ENCODE data around the gene SESN1.
"Not testable (repeated sequence)": the region's sequence is repeated elsewhere in the genome, so short reads cannot be mapped to it uniquely, and the experiment has no call there.

Gene SESN1

DNA sequence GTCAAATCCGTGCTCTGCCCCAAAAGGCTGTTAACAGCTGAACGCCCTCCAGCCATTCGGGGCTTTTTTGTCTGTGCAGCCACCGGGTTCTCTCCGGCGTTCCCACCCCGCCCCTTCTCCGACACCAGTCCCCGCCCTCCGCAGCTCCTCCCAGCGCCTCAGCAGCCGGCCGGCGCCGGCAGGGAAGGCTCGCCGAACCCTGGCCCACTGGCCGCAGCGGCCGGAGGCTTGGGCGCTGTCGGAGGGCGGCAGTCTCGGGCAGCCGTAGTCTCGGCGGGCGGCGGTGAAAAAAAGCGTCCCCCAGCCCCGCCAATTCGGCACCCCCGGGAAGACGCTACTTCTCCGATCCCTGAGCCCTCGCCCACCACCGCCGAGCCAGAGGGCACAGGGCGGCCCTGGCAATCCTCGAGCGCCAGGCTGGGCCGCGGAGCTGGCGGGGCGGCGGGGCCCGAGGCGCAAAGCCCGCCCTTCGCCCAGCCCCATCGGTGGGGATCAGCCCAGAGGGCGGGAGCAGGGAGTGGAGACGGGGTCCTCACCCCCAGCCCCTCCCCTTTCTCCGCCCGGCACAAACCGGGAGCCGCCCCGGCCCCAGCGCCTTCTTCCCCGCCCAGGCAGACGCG is at the start of gene SESN1:
TSS of gene SESN1 (minus strand) at position 431 of the 620 bp plus-strand sequence. CDS start 773 bp downstream, outside the sequence.
- DNase-seq (ENCODE audit: insufficient read length, low spot score) (peak; percentile 29), FAIRE-seq (no peak)
- peak; percentile 86 for TF ChIP-seq POLR2A (IDR thresholded peaks at IDR 0.05; ENCODE audit: low read depth, low read length)

DNA sequence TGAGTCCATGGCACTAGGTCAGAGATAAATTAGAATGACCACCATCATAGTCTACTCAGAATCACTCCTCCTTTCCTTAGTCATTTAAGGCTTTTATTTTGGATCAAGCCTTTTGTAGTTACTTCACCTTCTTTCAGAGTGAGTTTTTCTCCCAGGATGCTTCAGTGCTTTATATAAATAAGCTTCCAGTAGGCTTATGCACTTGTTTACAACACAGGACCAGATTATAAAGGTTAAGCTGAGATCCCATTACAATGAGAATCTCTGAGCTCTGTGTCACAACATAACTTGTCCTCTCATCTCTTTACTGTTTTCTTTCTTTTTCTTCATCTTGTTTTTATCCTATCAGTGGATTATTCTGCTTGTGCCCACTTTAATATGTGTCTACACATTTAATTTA is 48.5 kb upstream of the SESN1 start:
- TF ChIP-seq POLR2A (IDR thresholded peaks at IDR 0.05; ENCODE audit: low read depth, low read length): no peak
- DNase-seq (ENCODE audit: insufficient read length, low spot score): no peak
- FAIRE-seq: no peak

DNA sequence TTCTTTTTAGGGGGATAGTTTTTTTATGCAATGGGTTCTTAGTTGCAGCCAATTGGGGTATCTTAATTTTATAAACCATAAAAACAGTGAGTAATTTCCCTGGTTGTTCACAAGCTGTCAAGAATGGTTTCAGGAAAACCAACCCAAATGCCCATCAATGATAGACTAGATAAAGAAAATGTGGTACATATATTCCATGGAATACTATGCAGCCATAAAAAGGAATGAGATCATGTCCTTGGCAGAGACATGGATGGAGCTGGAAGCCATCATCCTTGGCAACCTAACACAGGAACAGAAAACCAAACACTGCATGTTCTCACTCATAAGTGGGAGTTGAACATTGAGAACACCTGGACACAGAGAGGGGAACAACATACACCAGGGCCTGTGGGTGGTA is 47.4 kb upstream of the SESN1 start:
- FAIRE-seq; DNase-seq (ENCODE audit: insufficient read length, low spot score): not testable (repeated sequence)

DNA sequence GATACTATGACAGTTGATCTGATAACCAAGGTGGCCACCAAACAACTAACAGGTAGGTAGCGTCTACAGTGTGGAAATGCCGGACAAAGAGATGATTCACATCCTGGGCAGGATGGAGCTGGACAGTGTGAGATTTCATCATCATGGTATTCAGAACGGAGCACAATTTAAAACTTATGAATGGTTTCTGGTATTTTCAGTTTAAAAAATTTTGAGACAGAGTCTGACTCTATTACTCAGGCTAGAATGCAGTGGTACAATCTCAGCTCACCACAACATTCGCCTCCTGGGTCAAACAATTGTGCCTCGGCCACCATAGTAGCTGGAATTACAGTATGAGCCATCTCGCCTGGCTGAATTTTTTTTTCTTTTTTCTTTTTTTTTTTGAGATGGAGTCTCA is 44.5 kb upstream of the SESN1 start:
- no peak for TF ChIP-seq POLR2A (IDR thresholded peaks at IDR 0.05; ENCODE audit: low read depth, low read length)
- DNase-seq (ENCODE audit: insufficient read length, low spot score) (peak; percentile 3), FAIRE-seq (peak; percentile 81)

DNA sequence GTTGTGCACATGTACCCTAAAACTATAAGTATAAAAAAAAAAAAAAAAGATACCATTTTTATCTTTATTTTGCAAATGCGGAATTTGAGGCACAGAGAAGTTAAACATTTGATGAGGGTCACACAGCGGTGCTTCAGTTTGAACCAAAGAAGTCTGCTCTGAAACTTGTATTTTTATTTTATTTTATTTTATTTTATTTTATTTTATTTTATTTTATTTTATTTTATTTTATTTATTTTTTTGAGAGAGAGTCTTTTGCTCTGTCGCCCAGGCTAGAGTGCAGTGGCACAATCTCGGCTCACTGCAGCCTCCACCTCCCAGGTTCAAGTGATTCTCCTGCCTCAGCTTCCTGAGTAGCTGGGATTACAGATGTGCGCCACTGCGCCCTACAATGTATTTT is 41.9 kb upstream of the SESN1 start:
- FAIRE-seq; DNase-seq (ENCODE audit: insufficient read length, low spot score): not testable (repeated sequence)

DNA sequence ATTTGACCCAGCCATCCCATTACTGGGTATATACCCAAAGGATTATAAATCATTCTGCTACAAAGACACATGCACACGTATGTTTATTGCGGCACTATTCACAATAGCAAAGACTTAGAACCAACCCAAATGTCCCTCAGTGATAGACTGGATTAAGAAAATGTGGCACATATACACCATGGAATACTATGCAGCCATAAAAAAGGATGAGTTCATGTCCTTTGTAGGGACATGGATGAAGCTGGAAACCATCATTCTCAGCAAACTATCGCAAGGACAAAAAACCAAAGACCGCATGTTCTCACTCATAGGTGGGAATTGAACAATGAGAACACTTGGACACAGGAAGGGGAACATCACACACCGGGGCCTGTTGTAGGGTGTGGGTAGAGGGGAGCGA is 41.4 kb upstream of the SESN1 start:
- not testable (repeated sequence) for FAIRE-seq; DNase-seq (ENCODE audit: insufficient read length, low spot score)

DNA sequence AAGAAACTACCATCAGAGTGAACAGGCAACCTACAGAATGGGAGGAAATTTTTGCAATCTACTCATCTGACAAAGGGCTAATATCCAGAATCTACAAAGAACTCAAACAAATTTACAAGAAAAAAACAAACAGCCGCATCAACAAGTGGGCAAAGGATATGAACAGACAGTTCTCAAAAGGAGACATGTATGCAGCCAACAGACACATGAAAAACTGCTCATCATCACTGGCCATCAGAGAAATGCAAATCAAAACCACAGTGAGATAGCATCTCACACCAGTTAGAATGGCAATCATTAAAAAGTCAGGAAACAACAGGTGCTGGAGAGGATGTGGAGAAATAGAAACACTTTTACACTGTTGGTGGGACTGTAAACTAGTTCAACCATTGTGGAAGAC is 41.0 kb upstream of the SESN1 start:
- not testable (repeated sequence) for DNase-seq (ENCODE audit: insufficient read length, low spot score); FAIRE-seq

DNA sequence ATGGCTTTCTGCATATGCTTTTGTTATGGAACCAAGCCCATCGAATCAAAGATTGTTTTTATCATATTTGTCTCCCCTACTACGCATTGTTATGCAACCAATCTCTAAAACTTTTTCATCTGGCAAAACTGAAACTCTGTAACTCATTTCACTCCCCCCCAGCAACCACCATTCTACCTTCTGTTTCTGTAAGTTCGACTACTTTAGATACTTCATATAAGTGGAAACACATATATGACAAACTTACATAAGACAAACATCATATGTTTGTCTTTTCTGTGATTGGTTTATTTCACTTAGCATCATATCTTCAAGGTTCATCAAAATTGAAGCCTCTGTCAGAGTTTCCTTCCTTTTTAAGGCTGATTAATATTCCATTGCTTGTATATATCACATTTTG is 35.4 kb upstream of the SESN1 start:
- DNase-seq (ENCODE audit: insufficient read length, low spot score) (no peak), FAIRE-seq (no peak)
- TF ChIP-seq POLR2A (IDR thresholded peaks at IDR 0.05; ENCODE audit: low read depth, low read length): no peak

DNA sequence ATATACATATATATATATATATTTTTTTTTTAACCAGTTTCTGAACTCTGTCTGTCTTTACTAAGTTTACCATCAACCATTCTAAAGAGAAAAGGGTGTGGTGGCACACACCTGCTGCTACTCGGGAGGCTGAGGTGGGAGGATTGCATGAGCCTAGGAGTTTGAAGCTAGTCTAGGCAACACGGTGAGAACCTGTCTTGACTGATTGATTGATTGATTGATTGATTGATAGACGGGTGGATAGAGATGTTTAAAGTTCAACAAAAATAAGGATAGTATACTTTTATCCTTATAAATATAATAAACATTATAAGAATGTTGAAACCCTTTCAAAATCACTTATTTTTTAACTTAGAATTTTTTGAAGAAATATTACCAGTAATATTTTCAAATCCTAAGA is 30.9 kb upstream of the SESN1 start:
- DNase-seq (ENCODE audit: insufficient read length, low spot score) (no peak), FAIRE-seq (no peak)
- no peak for TF ChIP-seq POLR2A (IDR thresholded peaks at IDR 0.05; ENCODE audit: low read depth, low read length)

DNA sequence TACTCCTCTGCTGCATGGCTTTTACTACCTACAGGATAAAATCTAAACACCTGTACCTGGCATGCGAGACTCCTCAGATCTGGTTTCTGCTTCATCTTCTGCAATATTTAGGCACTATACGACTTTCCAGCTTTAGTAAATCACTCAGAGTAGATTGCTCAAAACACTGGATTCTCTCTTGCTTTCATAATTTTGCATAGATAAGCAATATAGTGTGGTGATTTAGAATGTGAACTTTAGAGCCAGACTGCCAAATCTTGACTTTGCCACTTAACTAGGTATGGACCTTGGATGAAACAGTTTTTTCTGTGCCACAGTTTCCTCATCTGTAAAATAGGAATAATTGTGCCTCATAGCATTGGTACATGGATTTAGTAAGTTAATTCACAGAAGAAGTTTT is 29.6 kb upstream of the SESN1 start:
- no peak for TF ChIP-seq POLR2A (IDR thresholded peaks at IDR 0.05; ENCODE audit: low read depth, low read length)
- DNase-seq (ENCODE audit: insufficient read length, low spot score) (no peak), FAIRE-seq (no peak)

DNA sequence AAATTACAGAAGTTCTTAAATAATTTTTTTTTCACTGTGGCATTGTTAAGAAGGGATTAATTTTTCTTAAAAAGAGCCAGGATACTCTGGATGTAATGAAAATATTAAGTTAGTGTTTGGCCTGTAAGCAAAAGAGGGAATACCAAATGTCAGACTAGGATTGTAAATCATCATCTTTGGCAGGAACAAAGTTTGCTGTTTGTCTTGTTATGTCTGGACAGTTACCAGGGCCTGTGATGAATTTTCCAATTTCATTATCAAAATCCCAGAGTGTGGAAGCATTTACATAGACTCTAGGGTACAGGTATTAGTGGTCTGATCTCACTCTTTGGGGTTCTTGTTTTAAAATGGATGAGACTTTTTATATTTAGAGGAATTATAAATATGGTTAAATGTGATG is 26.8 kb upstream of the SESN1 start:
- DNase-seq (ENCODE audit: insufficient read length, low spot score) (no peak), FAIRE-seq (no peak)
- no peak for TF ChIP-seq POLR2A (IDR thresholded peaks at IDR 0.05; ENCODE audit: low read depth, low read length)

DNA sequence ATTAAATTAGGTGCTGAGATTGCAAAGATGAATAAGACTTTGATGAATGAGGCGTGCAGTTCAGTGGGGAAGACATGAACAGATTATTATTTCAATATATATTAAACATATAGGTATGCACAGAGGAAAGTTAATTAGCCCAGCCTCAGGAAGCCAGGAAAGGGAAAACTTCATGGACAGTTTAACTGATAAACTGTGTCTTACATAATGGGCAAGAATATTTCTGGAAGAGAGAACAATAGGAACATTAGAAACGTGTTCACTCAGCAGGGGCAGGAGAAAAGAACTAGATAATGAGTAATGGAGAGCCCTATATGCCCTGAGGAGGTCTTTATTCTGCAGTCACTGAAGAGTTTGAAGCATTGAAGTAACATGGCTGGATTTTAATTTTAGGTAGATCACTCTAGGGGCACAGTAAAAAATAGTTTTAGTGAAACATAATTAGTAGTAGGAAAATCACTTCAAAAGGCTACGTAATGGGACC is 24.3 kb upstream of the SESN1 start:
- TF ChIP-seq POLR2A (IDR thresholded peaks at IDR 0.05; ENCODE audit: low read depth, low read length): no peak
- DNase-seq (ENCODE audit: insufficient read length, low spot score) (no peak), FAIRE-seq (no peak)

DNA sequence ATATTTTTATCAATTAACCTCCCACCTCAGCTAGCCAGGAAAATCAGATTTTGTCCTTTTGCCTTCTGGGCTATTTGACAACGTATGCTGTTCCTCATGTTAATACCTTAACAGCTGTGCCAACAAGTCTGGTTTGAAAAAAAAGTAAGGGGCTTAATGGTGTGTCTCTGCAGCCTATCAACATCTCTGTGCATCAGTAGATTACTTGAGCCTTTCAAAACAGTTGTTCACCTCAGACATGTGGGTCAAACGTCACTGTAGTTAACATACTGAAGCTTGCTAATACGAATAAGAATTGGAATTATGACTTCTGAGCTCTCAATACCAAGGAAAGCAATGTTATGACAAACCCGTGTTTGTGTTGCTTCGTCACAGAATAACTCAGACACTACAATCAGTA is 23.7 kb upstream of the SESN1 start:
- FAIRE-seq (no peak), DNase-seq (ENCODE audit: insufficient read length, low spot score) (no peak)
- no peak for TF ChIP-seq POLR2A (IDR thresholded peaks at IDR 0.05; ENCODE audit: low read depth, low read length)

DNA sequence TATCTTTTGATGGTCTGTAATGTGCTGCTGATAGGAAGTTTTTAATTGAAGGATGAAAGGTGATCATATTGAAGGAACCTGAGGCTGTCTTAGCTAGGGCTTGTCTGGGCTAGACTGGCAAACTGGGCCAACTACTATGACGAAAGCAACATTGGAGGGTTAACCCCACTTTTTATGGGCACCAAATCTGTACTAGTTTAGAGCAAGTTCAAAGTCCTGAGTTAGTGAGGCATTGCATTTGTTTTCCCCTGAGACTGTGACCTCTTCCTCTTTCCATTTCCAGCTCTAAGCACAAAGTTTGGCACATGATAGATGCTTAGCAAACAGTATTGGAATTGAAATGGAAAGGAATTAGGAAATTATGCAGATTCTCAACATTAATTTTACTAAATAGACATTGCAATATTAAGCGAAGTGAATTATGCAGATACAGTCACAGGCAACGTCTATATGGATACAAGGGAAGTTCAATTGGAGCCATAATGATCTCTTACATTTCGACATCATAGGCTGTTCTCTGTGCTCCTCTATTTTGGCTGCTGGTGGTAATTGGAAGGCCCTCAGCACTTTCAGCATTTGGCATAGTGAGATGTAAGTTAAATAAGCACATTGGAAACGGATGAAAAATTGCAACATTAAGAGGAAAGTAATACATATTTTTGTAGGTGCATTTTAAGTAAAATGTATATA is 22.8 kb upstream of the SESN1 start:
- FAIRE-seq (no peak), DNase-seq (ENCODE audit: insufficient read length, low spot score) (no peak)
- TF ChIP-seq POLR2A (IDR thresholded peaks at IDR 0.05; ENCODE audit: low read depth, low read length): no peak

DNA sequence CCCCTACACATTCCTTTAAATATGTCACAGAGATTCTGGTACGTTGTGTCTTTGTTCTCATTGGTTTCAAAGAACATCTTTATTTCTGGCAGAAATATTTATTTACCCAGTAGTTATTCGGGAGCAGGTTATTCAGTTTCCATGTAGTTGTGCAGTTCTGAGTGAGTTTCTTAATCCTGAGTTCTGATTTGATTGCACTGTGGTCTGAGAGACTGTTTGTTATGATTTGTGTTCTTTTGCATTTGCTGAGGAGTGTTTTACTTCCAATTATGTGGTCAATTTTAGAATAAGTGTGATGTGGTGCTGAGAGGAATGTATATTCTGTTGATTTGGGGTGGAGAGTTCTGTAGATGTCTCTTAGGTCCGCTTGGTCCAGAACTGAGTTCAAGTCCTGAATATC is 18.0 kb upstream of the SESN1 start:
- DNase-seq (ENCODE audit: insufficient read length, low spot score); FAIRE-seq: not testable (repeated sequence)

DNA sequence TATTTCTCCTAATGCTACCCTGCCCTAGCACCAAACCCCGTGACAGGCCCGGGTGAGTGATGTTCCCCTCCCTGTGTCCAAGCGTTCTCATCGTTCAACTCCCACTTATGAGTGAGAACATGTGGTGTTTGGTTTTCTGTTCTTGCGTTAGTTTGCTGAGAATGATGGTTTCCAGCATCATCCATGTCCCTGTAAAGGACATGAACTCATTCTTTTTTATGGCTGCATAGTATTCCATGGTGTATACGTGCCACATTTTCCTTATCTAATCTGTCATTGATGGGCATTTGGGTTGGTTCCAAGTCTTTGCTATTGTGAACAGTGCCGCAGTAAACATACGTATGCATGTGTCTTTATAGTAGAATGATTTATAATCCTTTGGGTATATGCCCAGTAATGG is 15.0 kb upstream of the SESN1 start:
- FAIRE-seq; DNase-seq (ENCODE audit: insufficient read length, low spot score): not testable (repeated sequence)

Measured in H54 (cell line).